GM12878 (cell line): ENCODE data around the gene RPL19. TPM values are rescaled to one million over a fixed set of nuclear protein-coding genes. Genes with fewer than 3 reads are reported as not detected.

Experiments
- ATAC-seq: fragments of 200-7000 bp; cut with Tn5 transposase; 3 replicates; pipeline ENCODE4 v1.9.1; 2020; ENCODE audit warnings: mild to moderate bottlenecking, moderate library complexity
- BruUV-seq: library from RNA; stranded (reverse); fragments of 400-500 nt; replicated peaks from 2 replicates; lab custom pipeline; 2021; lab: Mats Ljungman, UMichigan
- CTCF ChIA-PET: fragments of 300-600 bp; sonication (Branson Sonifier 250); formaldehyde crosslinking; extraction: SDS; loops from one replicate; lab custom pipeline; 2021; ENCODE audit warnings: inconsistent platforms; lab: Yijun Ruan, JAX
- POLR2A ChIA-PET: fragments of 350-600 bp; formaldehyde crosslinking; extraction: SDS; loops from one replicate; lab custom pipeline; 2021; ENCODE audit warnings: inconsistent platforms; lab: Charles Lee
- RAD21 ChIA-PET: fragments of 300-600 bp; sonication (Branson Sonifier 250); formaldehyde crosslinking; loops from one replicate; lab custom pipeline; 2023; ENCODE audit warnings: antibody characterized with exemption; ENCODE audit not compliant: unreplicated experiment; lab: Charles Lee
- SMC1A ChIA-PET: fragments of 300-600 bp; sonication (Branson Sonifier 250); formaldehyde crosslinking; loops from one replicate; lab custom pipeline; 2023; ENCODE audit not compliant: unreplicated experiment, uncharacterized antibody; lab: Charles Lee
- DNase-seq: peaks from one replicate; pipeline ENCODE4 v3.0.0-alpha.2; 2011; ENCODE audit warnings: low read depth, low spot score
- FAIRE-seq: peaks from 3 replicates; lab custom pipeline; 2011; peaks lifted over from hg19 to GRCh38; lab: Jason Lieb, UNC
- H2AFZ ChIP-seq: 2 replicates; pipeline ENCODE4 v1.6.0; 2011; ENCODE audit warnings: low read depth, low read length, control low read depth; ENCODE audit not compliant: control insufficient read depth
- H3K27ac ChIP-seq: 2 replicates; pipeline ENCODE4 v1.5.1; 2011; ENCODE audit warnings: control low read depth; ENCODE audit not compliant: control insufficient read depth, insufficient read depth
- H3K27me3 ChIP-seq, 2 experiments: replicated peaks in 1 of 2; 2 replicates each; pipeline versions ENCODE4 v1.6.0 to v1.6.1; 2011; ENCODE audit warnings: low read length in 1 of 2; ENCODE audit not compliant: control insufficient read depth in 2 of 2, insufficient read depth in 2 of 2
- H3K36me3 ChIP-seq, 2 experiments: 2 replicates each; pipeline ENCODE4 v1.5.1; 2011; ENCODE audit warnings: low read length in 1 of 2; ENCODE audit not compliant: control insufficient read depth in 2 of 2, insufficient read depth in 2 of 2
- H3K4me1 ChIP-seq: 2 replicates; pipeline ENCODE4 v1.6.1; 2011; ENCODE audit warnings: mild to moderate bottlenecking, low read length, moderate library complexity, mixed read lengths; ENCODE audit not compliant: control insufficient read depth, insufficient read depth
- H3K4me2 ChIP-seq: 2 replicates; pipeline ENCODE4 v1.6.0; 2011; ENCODE audit warnings: control low read depth; ENCODE audit not compliant: control insufficient read depth, insufficient read depth
- H3K4me3 ChIP-seq: fragments of 200-600 bp; sonication (generic); 2 replicates; pipeline ENCODE4 v1.5.1; 2016
- H3K79me2 ChIP-seq: 2 replicates; pipeline ENCODE4 v1.6.0; 2011; ENCODE audit warnings: low read length; ENCODE audit not compliant: control insufficient read depth, insufficient read depth
- H3K9ac ChIP-seq: 2 replicates; pipeline ENCODE4 v1.8.0; 2011; ENCODE audit warnings: low read length, control low read depth, mixed read lengths; ENCODE audit not compliant: control insufficient read depth, insufficient read depth
- H3K9me3 ChIP-seq: replicated peaks from 3 replicates; pipeline ENCODE4 v1.5.1; 2011; ENCODE audit warnings: mild to moderate bottlenecking, low read length; ENCODE audit not compliant: control insufficient read depth, insufficient read depth
- H4K20me1 ChIP-seq: 2 replicates; pipeline ENCODE4 v1.6.0; 2011; ENCODE audit not compliant: control insufficient read depth, insufficient read depth
- CREB1 ChIP-seq: IDR thresholded peaks from 2 replicates; pipeline ENCODE4 v1.6.1; 2012; ENCODE audit warnings: low read depth, mild to moderate bottlenecking, inconsistent platforms
- KAT2A ChIP-seq: conservative IDR thresholded peaks from 2 replicates; pipeline ENCODE4 v1.6.1; 2011; ENCODE audit warnings: low read depth, low read length; ENCODE audit not compliant: control insufficient read depth
- KDM1A ChIP-seq: fragments of 200-600 bp; sonication (generic); IDR thresholded peaks from 2 replicates; pipeline ENCODE4 v1.6.1; 2016; ENCODE audit warnings: borderline replicate concordance
- NR2C2 ChIP-seq: IDR thresholded peaks from 2 replicates; pipeline ENCODE4 v1.6.1; 2011; ENCODE audit warnings: borderline replicate concordance, low read depth; ENCODE audit not compliant: control insufficient read depth, insufficient read length
- ZNF622 ChIP-seq: fragments of 450-650 bp; IDR thresholded peaks from 2 replicates; pipeline ENCODE4 v1.6.1; 2017; ENCODE audit warnings: mild to moderate bottlenecking, inconsistent platforms
- WGBS: methylation state at CpG from one replicate; pipeline ENCODE4 v1.1.6; 2016; ENCODE audit warnings: low lambda C conversion rate; ENCODE audit not compliant: insufficient replicate concordance, insufficient coverage; ENCODE audit errors: missing lambda C conversion rate; 5-methylcytosine and 5-hydroxymethylcytosine counted together
- in situ Hi-C: fragments of 300-500 bp; cut with MboI; formaldehyde crosslinking; loops from 9 replicates; pipeline ENCODE4 v1.14.3; 2018; ENCODE audit warnings: mixed read lengths
- intact Hi-C: fragments of 100-400 bp; cut with micrococcal nuclease; formaldehyde crosslinking; loops from one replicate; pipeline ENCODE4 v1.14.2; 2022; ENCODE audit not compliant: unreplicated experiment
- polyA plus RNA-seq, 11 experiments: library from polyadenylated mRNA; depleted of rRNA in 4 of 11; unstranded in 6 of 11; stranded (reverse) in 5 of 11; fragments of >200 nt; fragmentation: Nextera tagmentation in 4 of 11; fragmentation: Illumina TruSeq in 1 of 11; extraction: Ambion mirVana in 4 of 11; extraction: Trizol in 1 of 11; gene quantifications; 1 replicate in 1 of 11; 2 replicates in 10 of 11; pipeline versions ENCODE4 v1.2.1 to v1.2.3, GENCODE V29; 2011 to 2016; ENCODE audit warnings: inconsistent platforms in 2 of 11, missing spikeins in 2 of 11, low read depth in 1 of 11
- total RNA-seq, 4 experiments: library from RNA; depleted of rRNA in 3 of 4; stranded (reverse); fragments of >200 nt in 3 of 4; fragmentation: Illumina TruSeq in 1 of 4; extraction: Trizol in 1 of 4; gene quantifications; 2 replicates each; pipeline versions ENCODE4 v1.2.1 to v1.2.3, GENCODE V29; 2013 to 2021
- TF ChIP-seq, protein P1 (sequence below): IDR thresholded peaks from 2 replicates; pipeline ENCODE4 v1.6.1; 2011; ENCODE audit warnings: borderline replicate concordance, low read depth, mild to moderate bottlenecking, moderate library complexity, low read length; ENCODE audit not compliant: insufficient read depth, poor library complexity, severe bottlenecking
- TF ChIP-seq, protein P2 (sequence below): fragments of 450-650 bp; IDR thresholded peaks from 2 replicates; pipeline ENCODE4 v1.6.1; 2016; ENCODE audit warnings: mild to moderate bottlenecking

RPL19 gene
- total and polyA plus RNA-seq, 10 of the 15 experiments (the other 5 are each of a cell fraction or from before 2014, with no cell fraction given) = 1,862 to 5,536 (median 3,836) TPM

DNA sequence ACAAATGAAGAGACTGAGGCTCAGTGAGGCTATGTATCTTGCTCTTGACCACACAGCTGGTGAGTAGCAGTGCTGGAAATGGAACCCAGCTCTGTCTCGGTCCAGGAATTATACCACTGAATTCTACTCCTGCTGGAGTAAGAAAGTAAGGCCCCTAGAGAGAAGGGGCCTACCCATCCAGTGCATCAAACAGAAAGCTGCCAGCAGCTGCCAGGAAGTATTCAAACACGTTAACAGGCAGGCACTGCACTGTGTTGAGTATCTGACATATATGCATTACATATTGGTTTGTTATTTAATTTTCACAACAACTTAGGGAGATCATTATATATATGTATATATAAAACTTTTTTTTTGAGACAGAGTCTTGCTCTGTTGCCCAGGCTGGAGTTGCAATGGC, 38.1 kb upstream of the RPL19 start:
- Histone ChIP-seq H3K9ac (no peak overlapping the region), H3K9me3 (no peaks in the 10 kb centered on the region), H3K27me3 (peaks cover 0 to 2% of the 10 kb centered on the region in 2 experiments; a peak in 2 of 4 replicates), H3K36me3 (no peaks in the 10 kb centered on the region), H4K20me1 (no peaks in the 10 kb centered on the region), H3K27ac (no peak overlapping the region), H3K79me2 (no peaks in the 10 kb centered on the region), H3K4me3 (no peak overlapping the region), H3K4me2 (no peak overlapping the region), H3K4me1 (peaks cover 4% of the 10 kb centered on the region; the same call in 1 of the 2 replicates), H2AFZ (no peak overlapping the region)
- CTCF ChIA-PET = interaction anchor here (0.7 to 1.7 kb wide), 4 partner anchors 8 to 480 kb away, joined by 4 read pairs; no protein-coding TSS in a partner anchor
- ATAC-seq (no peak), DNase-seq (no peak), FAIRE-seq (no peak)
- TF ChIP-seq ZNF622 (no peak), KAT2A (no peak), CREB1 (no peak), NR2C2 (no peak), KDM1A (no peak)
- TF ChIP-seq, protein P1, sequence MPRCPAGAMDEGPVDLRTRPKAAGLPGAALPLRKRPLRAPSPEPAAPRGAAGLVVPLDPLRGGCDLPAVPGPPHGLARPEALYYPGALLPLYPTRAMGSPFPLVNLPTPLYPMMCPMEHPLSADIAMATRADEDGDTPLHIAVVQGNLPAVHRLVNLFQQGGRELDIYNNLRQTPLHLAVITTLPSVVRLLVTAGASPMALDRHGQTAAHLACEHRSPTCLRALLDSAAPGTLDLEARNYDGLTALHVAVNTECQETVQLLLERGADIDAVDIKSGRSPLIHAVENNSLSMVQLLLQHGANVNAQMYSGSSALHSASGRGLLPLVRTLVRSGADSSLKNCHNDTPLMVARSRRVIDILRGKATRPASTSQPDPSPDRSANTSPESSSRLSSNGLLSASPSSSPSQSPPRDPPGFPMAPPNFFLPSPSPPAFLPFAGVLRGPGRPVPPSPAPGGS = no peak
- TF ChIP-seq, protein P2, sequence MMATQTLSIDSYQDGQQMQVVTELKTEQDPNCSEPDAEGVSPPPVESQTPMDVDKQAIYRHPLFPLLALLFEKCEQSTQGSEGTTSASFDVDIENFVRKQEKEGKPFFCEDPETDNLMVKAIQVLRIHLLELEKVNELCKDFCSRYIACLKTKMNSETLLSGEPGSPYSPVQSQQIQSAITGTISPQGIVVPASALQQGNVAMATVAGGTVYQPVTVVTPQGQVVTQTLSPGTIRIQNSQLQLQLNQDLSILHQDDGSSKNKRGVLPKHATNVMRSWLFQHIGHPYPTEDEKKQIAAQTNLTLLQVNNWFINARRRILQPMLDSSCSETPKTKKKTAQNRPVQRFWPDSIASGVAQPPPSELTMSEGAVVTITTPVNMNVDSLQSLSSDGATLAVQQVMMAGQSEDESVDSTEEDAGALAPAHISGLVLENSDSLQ = no peak
- intact Hi-C loops = no loop called here
- POLR2A ChIA-PET = interaction anchor here (0.6 kb wide), 1 partner anchor 39 kb away, joined by 4 read pairs; no protein-coding TSS in a partner anchor
- BruUV-seq = no TSS peak
- WGBS = 0% methylated on average over 2 of the region's 2 CpGs
- SMC1A ChIA-PET = interaction anchor here (7.6 kb wide), 1 partner anchor 9 kb away, joined by 47 read pairs; the partner anchor contains the start of gene PLXDC1
- in situ Hi-C loops = no loop called here
- RAD21 ChIA-PET = interaction anchor here (4.0 kb wide), 1 partner anchor 9 kb away, joined by 40 read pairs; the partner anchor contains the start of gene PLXDC1
